Measurements from ENCODE around the gene PRH1.

Gene PRH1

DNA sequence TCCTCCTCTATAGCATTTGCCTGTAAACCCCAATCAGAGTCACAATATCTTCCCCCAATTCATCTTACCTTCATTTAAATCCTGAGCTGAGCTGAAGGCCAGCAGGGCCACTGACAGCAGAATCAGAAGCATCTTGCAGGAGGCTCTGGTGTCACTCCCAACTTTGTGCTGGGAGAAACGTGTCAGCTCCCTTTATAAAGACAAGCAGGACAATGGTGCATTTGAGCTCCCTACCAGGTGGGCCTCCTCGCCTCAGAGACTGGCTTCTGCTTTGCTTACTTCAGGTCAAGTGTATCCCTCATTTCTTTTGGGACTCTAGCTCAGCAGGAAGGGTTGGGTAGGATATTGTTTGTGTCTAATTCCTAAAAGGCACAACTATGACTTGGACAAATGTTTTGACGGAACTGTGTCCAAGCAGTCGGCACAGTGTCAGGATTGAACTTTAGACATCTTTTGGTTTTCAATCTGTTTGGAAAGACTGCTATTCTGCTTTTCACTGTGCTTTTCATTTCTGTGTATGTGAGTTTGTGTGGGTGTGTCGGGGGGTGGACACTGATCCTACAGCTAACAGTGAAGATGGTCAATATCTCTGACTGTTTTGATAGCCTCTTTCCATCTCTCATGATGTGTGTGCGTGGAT, at the start of gene PRH1:
PRH1 (minus strand) TSS at position 170 of the 640 bp plus-strand sequence; CDS start at position 132, 38 bp downstream.
- no peak for DNase-seq (ENCODE audit: low read depth)

DNA sequence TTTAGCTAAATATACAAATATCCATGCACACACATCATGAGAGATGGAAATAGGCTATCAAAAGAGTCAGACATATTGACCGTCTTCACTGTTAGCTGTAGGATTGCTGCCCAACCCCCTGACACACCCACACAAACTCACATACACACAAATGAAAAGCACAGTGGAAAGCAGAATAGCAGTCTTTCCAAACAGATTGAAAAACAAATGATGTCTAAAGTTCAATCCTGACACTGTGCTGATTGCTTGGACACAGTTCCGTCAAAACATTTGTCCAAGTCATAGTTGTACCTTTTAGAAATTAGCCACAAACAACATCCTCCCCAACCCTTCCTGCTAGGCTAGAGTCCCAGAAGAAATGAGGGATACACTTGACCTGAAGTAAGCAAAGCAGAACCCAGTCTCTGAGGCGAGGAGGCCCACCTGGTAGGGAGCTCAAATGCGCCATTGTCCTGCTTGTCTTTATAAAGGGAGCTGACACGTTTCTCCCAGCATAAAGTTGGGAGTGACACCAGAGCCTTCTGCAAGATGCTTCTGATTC, 44.8 kb upstream of the PRH1 start, which contains the start of gene PRH2:
PRH2 (plus strand) TSS at position 491 of the 541 bp plus-strand sequence; CDS start at position 529, 38 bp downstream.
- no peak for DNase-seq (ENCODE audit: low read depth)

DNA sequence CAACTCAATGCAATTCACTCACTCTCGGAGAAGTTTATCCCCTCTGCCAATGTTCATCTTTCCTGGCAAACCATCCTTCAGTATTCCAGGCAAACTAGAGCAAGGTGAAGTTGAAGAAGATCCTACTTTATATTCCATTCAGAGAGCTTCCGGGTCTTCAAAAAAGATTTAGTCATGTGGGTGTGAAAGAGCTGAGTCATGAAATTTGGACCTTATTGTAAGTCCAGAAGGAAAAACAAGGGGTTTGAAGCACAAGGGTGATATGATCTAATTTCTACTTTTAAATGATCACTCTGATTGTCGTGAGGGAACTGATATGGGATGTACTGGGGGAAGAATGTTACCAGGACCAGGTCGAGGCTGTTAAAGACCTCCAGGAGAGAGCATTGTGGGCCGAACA, 42.2 kb upstream of the PRH1 start:
- no peak for DNase-seq (ENCODE audit: low read depth)

DNA sequence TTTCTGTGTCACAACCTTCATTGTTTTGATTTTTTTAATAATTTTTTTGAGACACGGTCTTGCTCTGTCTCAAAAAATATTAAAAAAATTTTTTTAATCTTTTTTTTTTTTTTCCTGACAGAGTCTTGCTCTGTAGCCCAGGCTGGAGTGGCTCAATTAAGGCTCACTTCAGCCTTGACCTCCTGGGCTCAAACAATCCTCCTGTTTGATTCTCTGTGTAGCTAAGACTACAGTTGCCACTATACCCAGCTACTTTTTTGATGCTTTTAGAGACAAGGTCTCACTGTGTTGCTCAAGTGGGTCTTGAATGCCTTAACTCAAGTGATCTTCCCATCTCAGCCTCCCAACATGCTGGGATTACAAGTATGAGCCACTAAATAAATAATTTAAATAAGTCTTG, 35.8 kb upstream of the PRH1 start:
- DNase-seq (ENCODE audit: low read depth), result no peak

DNA sequence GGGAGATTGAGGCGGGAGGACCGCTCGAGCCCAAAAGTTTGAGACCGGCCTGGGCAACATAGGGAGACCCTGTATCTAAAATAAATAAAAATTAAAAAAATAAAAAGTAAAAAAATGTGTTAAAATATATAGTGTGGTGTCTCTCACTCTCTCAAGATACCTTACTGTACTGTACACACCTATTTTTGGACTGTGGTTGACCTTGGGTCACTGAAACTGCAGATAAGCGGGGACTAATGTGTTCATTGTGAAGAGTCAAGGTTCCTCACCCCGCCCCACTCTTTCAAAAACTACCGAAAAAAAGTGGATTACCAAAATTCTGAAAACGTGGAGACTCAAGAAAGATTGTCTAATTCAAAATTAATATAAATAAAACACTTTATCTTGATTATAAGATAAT, 26.3 kb upstream of the PRH1 start:
- DNase-seq (ENCODE audit: low read depth), result no peak

DNA sequence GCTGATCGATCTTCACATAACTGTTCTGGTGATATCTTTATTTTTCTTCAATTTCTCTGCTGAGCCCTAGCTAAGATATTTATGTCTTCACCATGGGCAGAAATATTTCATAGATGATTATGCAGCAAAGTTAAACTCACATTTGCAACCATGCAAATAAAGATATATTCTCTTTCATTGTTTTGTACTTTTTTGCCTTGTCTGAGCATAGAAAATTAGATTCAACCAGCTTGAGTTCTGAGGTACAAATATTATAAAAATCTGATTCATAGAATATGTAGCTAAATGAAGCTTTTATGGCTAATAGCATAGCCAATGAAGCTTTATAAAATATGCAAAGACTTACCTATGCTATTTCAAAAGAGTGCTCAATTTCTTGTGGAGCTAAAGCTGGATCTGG, 25.4 kb upstream of the PRH1 start, which contains the start of gene TAS2R13:
TAS2R13 (minus strand) TSS at position 101 of the 400 bp plus-strand sequence. CDS start 264 bp downstream, outside the sequence.
- DNase-seq (ENCODE audit: low read depth), result no peak

DNA sequence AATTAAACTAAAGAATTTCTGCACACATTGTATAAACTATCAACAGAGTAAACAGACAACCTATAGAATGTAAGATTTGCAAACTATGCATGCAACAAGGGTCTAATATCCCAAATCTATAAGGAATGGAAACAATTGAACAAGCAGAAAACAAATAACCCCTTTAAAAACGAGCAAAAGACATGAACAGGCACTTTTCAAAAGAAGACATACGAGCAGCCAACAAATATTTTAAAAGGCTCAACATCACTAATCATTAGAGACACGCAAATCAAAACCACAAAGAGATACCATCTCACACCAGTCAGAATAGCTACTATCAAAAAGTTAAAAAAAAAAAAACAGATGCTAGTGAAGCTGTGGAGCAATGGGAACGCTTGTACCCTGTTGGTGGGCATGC, 20.6 kb upstream of the PRH1 start:
- no peak for DNase-seq (ENCODE audit: low read depth)

DNA sequence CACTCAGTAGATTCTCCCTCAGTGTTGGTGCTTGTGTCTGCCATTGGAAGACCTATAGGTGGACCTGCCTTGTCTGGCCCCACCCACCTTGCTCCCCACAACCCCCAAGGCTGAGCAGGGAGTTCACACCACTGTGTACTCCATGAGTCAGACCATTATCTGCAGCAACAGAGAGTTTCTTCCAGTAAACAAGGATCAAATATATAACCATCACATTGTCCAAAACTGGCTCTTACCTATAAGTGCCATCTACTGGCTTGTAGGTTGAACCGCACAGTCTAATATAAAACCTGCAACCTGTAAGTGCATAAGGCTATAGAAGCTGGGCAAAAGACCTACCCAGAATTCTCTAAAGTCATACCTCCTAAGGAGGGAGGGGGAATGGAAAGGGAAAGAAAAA, 17.4 kb upstream of the PRH1 start:
- DNase-seq (ENCODE audit: low read depth), result no peak

DNA sequence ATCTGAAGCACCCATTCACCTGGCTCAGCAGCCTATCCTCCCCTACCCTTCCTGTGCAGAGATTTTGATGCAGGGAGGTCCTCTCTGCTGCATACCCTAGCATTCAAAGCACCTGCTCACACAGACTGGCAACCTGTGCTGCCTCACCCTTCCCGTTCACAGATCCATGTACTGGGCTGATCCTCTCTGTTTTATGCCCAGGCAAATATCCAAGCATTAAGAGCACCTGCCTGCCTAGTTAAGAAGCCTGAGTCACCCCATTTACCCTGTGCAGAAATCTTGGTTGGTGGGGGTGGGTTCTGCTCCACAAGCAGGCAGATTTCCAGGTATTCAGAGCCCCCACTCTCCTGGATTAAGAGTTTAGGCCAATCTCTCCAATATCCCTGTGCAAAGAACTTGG, 16.9 kb upstream of the PRH1 start:
- no peak for DNase-seq (ENCODE audit: low read depth)

DNA sequence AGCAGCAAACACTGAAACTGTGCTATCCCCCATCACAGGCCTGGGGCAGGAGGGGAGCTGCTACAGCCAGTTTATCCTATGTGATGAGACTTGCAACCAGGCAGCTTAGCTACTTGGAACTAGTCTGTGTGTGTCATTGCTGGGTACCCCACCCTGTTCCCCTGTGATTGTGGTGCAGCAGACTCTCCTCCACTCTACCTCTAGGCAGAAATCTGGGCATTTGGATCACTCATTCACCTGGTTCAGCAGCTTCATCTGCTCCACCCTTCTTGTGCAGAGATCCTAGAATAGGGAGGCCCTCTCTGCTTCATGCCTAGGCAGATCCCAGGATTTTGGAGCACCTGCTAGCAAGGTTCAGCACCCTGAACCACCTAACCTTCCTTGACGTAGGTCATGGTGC, 16.5 kb upstream of the PRH1 start:
- no peak for DNase-seq (ENCODE audit: low read depth)

DNA sequence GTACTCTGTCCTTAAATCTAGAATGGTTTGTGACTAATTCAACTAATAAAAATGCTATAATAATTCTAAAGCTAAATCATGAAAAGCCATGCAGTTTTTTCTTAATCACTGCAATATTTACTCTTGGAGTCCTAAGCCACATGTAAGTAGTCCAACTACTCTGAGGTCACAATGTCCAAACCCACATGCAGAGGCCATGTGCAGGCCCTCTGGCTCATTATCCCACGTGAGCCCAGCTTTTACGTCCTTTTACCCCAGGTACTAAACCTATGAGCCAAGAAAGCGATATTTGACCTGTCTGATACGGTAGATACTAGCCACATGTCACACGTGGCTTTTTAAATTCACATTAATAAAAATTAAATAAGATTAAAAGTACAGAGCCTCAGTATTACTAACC, 12.8 kb upstream of the PRH1 start:
- DNase-seq (ENCODE audit: low read depth), result no peak

DNA sequence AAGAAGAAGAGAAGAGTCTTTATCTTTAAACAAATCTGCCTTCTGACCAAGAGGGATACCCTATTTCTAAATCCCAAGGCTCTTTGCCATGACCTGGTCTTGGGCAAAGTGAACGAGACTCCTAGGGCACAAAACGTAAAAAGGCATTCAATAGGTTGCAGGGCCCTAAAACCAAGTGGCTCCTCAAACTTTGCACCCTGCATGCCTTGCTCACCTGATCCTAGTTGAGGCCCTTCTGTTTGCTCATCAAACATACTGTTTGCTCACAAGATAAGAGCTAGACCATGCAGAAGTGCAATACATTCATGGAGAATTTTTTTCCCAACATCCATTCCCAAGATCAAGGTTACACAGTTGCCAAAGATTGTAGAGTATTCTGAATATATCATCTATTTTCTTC, 7.9 kb upstream of the PRH1 start:
- no peak for DNase-seq (ENCODE audit: low read depth)

DNA sequence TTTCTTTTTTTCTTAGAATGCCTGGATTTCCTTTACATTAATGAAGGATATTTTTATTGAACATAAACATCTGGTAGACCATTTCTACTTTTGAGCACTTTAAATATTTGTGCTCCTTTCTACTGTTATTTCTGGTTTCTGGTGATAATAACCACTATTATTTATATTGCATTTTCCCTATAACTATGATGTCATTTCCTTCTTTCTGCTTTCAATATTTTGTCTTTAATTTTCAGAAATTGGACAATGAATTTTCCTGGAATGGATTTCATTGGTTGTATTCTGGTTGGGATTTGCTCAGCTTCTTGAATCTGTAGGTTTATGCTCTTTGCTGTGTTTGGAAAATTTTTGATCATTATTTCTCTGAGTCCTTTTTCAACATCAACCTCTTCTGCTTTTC, 5.2 kb upstream of the PRH1 start:
- DNase-seq (ENCODE audit: low read depth), result no peak

DNA sequence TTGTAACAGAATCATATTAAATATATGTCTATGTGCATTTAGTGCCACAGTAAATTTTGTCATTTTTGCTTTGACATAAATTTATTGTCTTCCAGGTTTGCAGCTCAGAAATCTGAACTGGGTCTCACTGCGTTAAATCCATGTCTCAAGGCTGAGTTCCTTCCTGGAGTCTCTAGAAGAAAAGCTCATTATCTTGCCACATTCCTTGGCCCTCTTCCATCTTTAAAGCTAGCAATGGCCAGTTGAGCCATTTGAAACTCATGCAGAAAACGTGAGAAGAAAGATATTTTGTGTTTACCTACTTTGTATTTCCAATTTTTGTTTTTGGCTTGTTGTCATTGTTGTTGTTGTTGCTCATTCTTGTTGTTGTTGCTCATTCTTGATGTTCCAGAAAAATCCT, 10.7 kb downstream of the PRH1 start:
- no peak for DNase-seq (ENCODE audit: low read depth)

DNA sequence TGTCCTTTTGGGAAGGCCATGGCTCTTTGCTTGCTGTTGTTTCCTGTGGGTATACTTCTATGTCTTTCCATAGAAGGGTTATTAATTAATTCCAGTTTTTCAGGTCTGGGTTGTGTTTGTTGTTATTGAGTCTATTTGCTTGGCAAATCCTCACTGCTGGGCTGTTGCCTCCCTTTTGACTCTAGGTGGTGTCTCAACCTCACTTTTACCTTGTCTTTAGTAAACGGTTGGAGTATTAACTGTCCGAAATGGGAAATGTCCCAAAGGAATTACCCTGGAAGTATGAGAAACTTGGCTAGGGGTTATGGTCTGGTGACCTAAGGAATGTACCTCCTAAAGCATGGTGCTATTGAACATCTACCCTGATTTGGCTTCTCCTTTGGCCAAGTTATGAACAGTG, 16.7 kb downstream of the PRH1 start:
- no peak for DNase-seq (ENCODE audit: low read depth)

DNA sequence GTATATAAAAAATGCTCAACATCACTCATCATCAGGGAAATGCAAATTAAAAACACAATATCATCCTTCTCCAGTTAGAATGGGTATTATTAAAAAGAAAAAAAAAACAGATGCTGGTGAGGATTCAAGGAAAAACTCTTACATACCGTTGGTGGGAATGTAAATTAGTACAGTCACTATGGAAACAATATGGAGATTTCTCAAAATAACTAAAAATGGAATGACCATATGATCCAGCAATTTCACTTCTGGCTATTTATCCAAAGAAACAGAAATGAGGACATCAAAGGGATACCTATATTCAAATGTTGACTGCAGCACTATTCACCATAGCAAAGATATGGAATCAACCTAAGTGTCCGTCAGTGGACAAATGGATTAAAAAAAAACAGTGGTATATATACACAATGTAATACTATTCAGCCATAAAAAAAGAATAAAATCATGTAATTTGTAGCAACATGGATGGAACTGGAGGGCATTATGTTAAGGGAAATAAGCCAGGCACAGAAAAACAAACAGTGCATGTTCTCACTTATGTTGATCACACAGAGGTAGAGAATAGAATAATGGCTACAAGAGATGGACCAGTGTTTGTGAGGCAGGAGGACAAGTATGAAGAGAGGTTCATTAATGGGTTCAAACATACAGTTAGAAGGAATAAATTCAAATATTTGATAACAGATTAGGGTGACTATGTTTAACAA, 20.4 kb downstream of the PRH1 start:
- DNase-seq (ENCODE audit: low read depth), result no peak

DNA sequence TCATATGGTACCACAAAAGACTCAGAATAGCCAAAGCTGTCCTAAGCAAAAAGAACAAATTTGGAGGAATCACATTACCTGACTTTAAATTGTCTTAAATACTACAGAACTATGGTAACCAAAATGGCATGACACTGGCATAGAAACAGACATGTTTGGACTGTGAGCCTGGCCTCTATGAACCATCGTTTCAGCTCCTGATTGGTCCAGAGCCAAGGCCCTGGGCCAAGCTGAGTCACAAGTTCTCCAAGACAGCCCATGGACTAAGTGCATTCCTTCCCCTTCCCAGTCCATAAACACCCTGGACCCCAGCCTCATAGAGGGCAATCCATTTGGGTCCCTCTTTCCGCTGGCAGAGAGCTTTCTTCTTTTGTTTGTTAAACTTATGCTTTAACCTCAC, 22.7 kb downstream of the PRH1 start:
- DNase-seq (ENCODE audit: low read depth), result no peak

DNA sequence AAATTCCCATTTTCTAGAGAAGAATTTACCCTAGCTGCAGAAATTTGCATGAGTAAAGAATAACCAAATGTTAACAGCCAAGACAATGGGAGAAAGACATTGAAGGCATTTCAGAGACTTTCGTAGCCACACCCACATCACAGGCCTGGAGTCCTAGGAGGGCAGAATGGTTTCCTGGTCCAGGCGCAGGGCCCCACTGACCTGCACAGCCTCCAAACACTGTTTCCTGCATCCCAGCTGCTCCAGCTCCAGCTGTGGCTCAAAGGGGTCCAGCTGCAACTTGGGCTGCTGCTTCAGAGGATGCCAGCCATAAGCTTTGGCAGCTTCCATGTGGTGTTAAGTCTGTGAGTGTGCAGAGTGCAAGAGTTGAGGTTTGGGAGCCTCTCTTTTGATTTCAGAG, 28.2 kb downstream of the PRH1 start:
- DNase-seq (ENCODE audit: low read depth), result no peak

DNA sequence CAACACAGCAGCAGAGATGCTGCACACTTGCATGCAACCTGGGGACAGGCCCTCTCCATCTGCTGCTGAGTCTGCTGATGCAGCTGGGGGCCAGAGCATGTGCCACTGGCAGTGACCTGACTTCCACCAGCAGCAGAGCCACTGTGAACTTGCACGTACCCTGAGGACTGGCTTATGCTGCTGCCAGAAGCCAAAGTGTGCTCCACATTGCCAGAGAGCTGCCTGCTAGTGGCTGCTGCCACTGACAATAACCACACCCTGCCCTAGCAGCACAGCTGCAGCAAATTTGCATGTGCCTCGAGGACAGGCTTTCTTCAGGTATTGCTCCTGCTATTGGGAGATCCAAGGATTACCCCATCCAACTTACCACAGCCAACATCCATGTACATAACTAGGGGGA, 30.3 kb downstream of the PRH1 start:
- no peak for DNase-seq (ENCODE audit: low read depth)

DNA sequence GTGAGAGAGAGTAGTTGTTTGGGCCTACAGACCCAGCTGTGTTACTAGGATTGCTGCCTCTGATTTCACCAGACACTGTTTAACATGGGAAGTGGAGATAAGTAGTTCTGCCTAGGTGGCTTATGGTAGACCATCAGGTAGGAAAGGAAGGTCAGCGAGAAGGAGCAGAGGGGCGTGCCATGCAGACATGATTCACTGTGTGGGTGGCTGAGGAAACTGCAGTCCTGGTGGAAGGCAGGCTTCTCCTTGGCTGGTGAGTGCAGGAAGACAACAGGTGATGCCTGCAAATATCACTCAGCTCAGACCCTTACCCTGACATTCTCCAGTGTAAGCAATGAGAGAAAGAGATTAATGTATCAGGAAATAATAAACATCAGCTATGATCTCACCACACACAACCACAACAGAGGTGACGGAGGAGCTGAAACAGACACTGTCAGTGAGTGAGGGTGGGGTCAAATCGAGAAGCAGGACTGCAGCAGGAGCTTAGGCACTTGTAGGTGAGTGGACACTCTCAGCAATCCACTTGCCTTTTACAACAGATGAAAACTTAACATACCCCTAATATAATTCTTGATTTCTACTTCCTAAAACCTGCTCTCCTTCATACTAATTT, 32.7 kb downstream of the PRH1 start:
- no peak for DNase-seq (ENCODE audit: low read depth)

DNA sequence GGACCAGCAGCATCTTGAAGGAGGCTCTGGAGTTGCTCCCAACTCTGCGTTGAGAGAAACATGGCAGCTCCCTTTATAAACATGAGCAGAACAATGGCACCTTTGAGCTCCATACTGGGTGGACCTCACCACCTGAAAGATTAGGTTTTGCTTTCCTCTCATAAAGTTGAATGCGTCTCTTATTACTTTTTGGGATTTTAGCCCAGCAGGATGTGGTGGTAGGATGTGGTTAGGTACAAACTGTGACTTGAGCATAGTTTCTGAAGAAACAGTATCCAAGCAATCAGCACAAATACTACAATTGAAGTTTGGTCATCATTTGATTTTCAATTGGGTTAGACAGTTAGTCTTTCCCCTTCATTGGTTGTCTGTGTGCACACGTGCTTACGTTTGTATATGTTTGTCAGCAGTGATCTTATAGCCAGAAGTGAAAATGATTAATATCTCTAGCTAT, 34.6 kb downstream of the PRH1 start, which contains the start of gene PRR4:
PRR4 (minus strand) TSS at position 51 of the 454 bp plus-strand sequence; CDS start at position 13, 38 bp downstream.
- DNase-seq (ENCODE audit: low read depth), result no peak

DNA sequence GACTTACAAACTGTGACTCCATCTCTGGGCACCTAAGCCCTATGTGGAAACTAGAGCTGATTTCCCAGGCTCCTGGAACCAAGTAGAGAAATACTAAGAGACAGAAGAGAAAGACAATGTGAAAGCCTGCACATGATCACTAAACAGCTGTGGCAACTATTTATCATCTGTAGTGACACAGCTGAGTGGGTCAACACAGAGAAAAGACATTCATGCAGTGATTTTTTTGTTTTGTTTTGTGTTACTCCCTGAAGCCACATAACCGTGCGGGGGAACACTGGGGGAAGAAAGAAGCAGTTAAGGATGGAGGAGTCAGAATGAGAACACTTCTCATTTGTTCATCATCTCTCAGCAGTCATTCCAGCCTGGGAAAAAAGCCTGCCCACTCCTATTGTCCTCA, 36.3 kb downstream of the PRH1 start:
- no peak for DNase-seq (ENCODE audit: low read depth)

DNA sequence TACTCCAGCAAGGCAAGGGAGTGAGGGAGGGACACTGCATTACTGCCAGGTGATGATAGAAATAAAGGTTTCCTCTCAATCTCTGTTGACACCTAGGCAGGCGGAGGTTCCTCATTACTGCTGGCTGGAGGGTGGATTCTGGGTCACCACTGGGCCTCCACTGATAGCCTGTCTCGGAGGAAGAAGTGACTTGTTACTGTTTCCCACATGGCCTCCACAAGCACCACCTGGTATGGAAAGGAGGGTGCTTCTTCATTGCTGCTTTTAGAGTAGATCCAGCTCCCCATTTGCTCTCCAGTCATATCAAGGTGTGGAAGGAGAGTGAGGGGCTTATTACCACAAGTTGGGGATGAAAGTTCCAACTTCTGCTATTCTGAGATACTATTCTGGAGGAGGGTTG, 41.2 kb downstream of the PRH1 start:
- DNase-seq (ENCODE audit: low read depth), result no peak

Data from stimulated activated CD8-positive, alpha-beta memory T cell treated with anti-CD3 and anti-CD28 coated beads, Interleukin-15, amount 100 ng/mL, for 24 hours (primary cell).